Adipocyte (in vitro differentiated cells): ENCODE measurements around the gene HIP1R.
A peak's percentile ranks its signal among the peaks of the same experiment; 100 is the strongest.

ENCODE experiments used
- DNase-seq: peaks from one replicate; pipeline ENCODE4 v3.0.0-alpha.2; 2015; ENCODE audit warnings: low read depth
- H3K27me3 ChIP-seq: replicated peaks from 2 replicates; pipeline ENCODE4 v1.7.0; 2013; ENCODE audit warnings: mild to moderate bottlenecking, low read length, moderate library complexity; ENCODE audit not compliant: control insufficient read depth, insufficient read depth
- H3K36me3 ChIP-seq: 2 replicates; pipeline ENCODE4 v1.7.0; 2013; ENCODE audit warnings: low read length, mild to moderate bottlenecking, moderate library complexity; ENCODE audit not compliant: control insufficient read depth, insufficient read depth, severe bottlenecking
- H3K4me1 ChIP-seq: 2 replicates; pipeline ENCODE4 v1.7.0; 2013; ENCODE audit warnings: mild to moderate bottlenecking, low read length, moderate library complexity; ENCODE audit not compliant: control insufficient read depth, insufficient read depth
- H3K4me3 ChIP-seq: 2 replicates; pipeline ENCODE4 v1.7.0; 2013; ENCODE audit warnings: mild to moderate bottlenecking, low read length, moderate library complexity
- H3K9ac ChIP-seq: 2 replicates; pipeline ENCODE4 v1.7.0; 2013; ENCODE audit warnings: mild to moderate bottlenecking, low read length, moderate library complexity
- H3K9me3 ChIP-seq: 2 replicates; pipeline ENCODE4 v1.7.0; 2013; ENCODE audit warnings: mild to moderate bottlenecking, low read length, moderate library complexity; ENCODE audit not compliant: control insufficient read depth

Gene HIP1R

GRCh38 chr12:122807651-122808050, 27.6 kb upstream of the HIP1R start:
- Histone ChIP-seq H3K27me3 (no peaks in the 10 kb centered on the region), H3K36me3 (no peaks in the 10 kb centered on the region), H3K4me1 (no peaks in the 10 kb centered on the region), H3K9ac (no peak overlapping the region), H3K4me3 (no peak overlapping the region), H3K9me3 (no peaks in the 10 kb centered on the region)
- DNase-seq: no peak

DNA sequence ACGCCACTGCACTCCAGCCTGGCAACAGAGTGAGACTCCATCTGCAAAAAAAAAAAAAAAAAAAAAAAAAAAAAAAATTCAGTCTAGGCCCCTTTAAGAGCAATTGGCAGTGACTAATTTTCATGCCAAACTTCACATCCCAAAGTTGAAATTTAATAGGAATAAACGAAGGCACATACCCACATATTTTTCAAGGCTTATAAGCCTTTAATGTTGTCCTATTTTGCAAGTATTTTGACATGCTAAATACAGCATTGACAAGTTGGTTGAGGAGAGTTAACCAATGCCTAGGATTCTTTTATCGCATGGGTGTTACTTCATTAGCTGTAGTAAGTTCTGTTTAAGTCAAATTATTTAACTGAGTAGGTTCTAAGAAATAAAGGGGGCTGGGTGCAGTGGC, 23.5 kb upstream of the HIP1R start:
- H3K4me3 ChIP-seq: no peak overlapping the region
- H3K9me3 ChIP-seq: no peaks in the 10 kb centered on the region
- H3K27me3 ChIP-seq: no peaks in the 10 kb centered on the region
- H3K4me1 ChIP-seq: no peaks in the 10 kb centered on the region
- no peak for DNase-seq
- H3K36me3 ChIP-seq: no peaks in the 10 kb centered on the region
- H3K9ac ChIP-seq: no peak overlapping the region

DNA sequence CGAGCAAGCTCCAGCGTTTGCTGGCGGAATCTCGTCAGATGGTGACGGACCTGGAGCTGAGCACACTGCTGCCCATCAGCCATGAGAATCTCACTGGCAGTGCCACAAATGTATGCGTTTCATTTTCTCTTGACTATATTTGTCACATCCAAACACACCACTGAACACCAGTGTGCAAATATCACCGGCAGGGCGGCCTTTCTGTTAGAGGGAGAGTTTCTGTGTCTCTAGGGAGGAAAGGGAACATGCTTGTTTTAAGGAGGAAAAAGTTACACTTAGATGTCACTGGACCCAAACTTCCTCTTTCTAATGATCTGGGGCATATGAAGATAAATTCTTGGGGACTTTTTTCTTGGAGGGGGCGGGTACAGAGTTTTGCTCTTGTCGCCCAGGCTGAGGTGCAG, 21.9 kb upstream of the HIP1R start:
- Histone ChIP-seq H3K4me3 (no peak overlapping the region), H3K9me3 (no peaks in the 10 kb centered on the region), H3K9ac (no peak overlapping the region), H3K27me3 (no peaks in the 10 kb centered on the region), H3K4me1 (no peaks in the 10 kb centered on the region), H3K36me3 (no peaks in the 10 kb centered on the region)
- no peak for DNase-seq

DNA sequence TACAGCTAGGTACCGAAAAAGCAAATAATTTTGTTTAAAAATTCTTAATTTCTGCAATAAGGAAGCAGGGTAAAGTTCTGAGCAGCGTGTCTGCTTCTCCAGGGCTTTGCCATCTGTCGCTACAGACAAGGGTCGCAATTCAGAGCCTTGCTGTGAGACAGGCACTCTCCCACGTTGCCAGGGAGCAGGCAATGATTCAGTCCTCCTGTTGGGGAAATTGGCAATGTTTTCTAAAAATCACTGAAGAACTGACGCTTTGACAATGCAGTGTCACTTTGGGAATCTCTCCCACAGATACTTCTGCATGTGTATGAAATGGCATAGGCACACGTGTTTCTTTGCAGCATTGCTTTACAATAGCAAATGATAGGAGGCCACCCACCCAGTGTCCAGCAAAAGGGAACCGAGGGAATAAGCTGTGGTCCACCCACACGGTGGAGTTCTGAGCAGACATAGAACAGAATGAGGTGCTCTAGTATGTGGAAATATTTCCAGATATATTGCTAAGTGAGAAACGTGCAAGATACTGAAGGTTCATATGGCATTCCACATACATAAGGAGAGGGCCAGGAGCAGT, 16.0 kb upstream of the HIP1R start:
- Histone ChIP-seq H3K4me3 (no peak overlapping the region), H3K36me3 (no peaks in the 10 kb centered on the region), H3K9ac (no peak overlapping the region), H3K9me3 (no peaks in the 10 kb centered on the region), H3K4me1 (no peaks in the 10 kb centered on the region), H3K27me3 (no peaks in the 10 kb centered on the region)
- no peak for DNase-seq

GRCh38 chr12:122820138-122820537, 15.1 kb upstream of the HIP1R start:
- Histone ChIP-seq H3K36me3 (no peaks in the 10 kb centered on the region), H3K9ac (no peak overlapping the region), H3K4me3 (no peak overlapping the region), H3K9me3 (no peaks in the 10 kb centered on the region), H3K4me1 (no peaks in the 10 kb centered on the region), H3K27me3 (no peaks in the 10 kb centered on the region)
- DNase-seq: no peak

- H3K27me3 ChIP-seq: no peaks in the 10 kb centered on the region
Measured at GRCh38 chr12:122820838-122821271, 14.4 kb upstream of the HIP1R start.

DNA sequence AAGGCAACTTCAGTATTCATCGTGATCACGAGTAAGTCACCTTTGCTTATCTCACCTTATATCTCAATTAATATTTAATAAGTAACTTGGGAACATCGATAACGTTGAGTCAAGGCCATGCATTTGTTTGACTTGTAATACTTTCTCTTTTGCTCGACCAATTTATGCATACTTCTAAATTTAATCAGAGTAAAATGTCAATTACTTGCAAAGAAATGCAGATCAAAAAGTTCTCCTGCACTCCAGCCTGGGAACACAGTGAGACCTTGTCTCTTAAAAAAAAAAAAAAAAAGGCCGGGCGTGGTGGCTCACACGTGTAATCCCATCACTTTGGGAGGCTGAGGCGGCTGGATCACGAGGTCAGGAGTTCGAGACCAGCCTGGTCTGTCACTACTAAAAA, 11.8 kb upstream of the HIP1R start:
- Histone ChIP-seq H3K4me3 (no peak overlapping the region), H3K27me3 (no peaks in the 10 kb centered on the region), H3K36me3 (no peaks in the 10 kb centered on the region), H3K4me1 (peaks cover 6% of the 10 kb centered on the region), H3K9ac (no peak overlapping the region), H3K9me3 (no peaks in the 10 kb centered on the region)
- no peak for DNase-seq

More at GRCh38 chr12:122820838-122821271, 14.4 kb upstream of the HIP1R start:
- no peaks in the 10 kb centered on the region for H3K9me3 ChIP-seq
- DNase-seq: no peak
- no peaks in the 10 kb centered on the region for H3K4me1 ChIP-seq
- H3K36me3 ChIP-seq: no peaks in the 10 kb centered on the region
- H3K4me3 ChIP-seq: no peak overlapping the region
- no peak overlapping the region for H3K9ac ChIP-seq

DNA sequence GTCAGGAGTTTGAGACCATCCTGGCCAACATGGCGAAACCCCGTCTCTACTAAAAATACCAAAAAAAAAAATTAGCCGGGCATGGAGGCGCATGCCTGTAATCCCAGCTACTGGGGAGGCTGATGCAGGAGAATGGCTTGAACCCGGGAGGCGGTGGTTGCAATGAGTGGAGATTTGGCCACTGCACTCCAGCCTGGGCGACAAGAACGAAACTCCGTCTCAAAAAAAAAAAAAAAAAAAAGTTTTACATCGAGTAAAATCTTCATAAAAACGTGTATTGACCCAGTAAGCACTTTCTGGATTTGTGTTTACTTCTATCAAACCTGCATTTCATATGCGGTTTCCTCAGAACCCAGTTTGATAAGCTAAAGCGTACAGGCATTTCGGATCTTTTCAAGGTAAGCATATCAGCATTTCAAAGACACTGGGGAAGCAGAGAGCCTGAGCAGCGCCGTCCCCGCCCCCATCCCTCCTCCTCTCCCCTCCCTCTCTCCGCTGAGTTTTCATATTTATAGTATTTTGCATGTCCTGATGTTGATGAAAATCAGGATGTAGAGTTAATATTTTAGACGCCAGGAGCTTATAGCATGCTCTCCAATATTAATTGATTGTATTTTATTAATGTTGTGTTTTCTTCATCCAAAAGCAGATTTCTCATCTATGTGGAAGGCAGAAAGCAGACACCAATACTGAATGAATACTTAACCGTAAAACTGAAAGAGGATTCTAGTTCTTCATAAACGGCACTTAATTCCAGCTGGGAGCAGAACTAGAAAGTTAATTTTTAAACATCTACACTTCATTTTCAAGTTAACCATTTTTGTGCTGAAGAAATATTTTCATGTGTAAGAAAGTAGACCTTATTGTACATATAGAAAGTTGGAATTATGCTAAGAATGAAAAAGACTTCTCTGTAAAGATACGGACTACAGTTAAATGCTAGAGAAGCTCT, 9.2 kb upstream of the HIP1R start:
- Histone ChIP-seq H3K36me3 (no peaks in the 10 kb centered on the region), H3K9me3 (no peaks in the 10 kb centered on the region), H3K4me1 (peaks cover 6% of the 10 kb centered on the region), H3K9ac (no peak overlapping the region), H3K4me3 (peak overlapping the region; percentile 73), H3K27me3 (no peaks in the 10 kb centered on the region)
- DNase-seq: peak; percentile 53

DNA sequence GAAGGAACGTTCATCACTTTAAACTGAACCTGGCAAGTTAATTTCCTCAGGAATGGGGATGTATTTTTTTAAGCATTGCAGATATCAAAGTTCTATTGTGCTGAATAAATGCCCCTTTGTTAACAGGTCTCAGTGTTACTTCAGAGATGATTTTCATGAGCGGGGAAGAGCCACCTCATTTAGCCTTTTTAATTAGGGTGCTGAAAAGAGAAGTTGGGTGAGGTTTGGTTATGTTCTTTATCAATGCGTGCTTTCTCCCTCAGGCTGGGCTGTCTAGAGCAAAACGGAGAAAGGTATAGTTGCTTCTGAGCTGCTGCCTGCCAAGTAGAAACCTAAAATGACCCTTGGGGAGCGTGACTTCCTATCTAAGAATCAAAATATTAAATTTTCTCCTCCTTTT, 8.0 kb upstream of the HIP1R start:
- no peaks in the 10 kb centered on the region for H3K27me3 ChIP-seq
- no peaks in the 10 kb centered on the region for H3K9me3 ChIP-seq
- peaks cover 6% of the 10 kb centered on the region for H3K4me1 ChIP-seq
- no peak overlapping the region for H3K9ac ChIP-seq
- no peak overlapping the region for H3K4me3 ChIP-seq
- H3K36me3 ChIP-seq: no peaks in the 10 kb centered on the region
- DNase-seq: no peak

DNA sequence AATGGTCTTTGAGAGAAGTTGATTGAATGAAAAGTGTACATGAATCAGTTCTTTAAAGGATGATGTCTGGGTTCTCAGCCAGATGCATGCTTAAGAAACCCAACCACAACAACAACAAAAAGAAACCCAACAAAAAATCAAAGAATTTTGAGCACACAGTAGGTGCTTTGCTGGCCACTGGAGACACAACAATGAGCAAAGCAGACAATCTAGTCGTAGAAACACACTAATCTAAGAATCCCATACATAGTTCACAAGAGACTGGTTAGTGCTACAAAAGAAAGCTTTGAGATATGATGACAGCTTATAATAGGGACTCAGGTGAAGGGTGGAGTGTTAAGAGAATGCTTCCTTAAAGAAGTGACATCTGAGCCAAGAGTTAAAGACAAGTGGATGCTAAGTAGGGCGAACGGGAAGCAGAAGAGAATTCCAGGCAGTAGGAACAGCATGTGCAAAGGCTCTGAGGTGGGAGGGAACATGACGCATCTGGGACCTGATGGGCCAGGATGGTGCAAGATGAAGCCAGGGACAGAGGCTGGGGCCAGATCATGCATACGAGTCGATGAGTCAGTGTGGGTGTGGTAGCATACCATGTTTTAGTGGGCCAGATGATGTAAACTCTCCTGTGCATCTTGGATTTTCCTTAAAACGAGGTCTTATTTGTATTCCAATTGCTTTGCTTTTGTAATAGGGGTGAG, 4.6 kb upstream of the HIP1R start:
- peak; percentile 51 for DNase-seq
- no peaks in the 10 kb centered on the region for H3K27me3 ChIP-seq
- no peaks in the 10 kb centered on the region for H3K36me3 ChIP-seq
- H3K4me3 ChIP-seq: no peak overlapping the region
- H3K9me3 ChIP-seq: no peaks in the 10 kb centered on the region
- H3K9ac ChIP-seq: no peak overlapping the region
- H3K4me1 ChIP-seq: peaks cover 9% of the 10 kb centered on the region
